Natural killer cell treated with Interleukin-12 subunit alpha and Interleukin-12 subunit beta and Interleukin-15 and Interleukin-18, amount 100 ng/mL, for 72 hours (primary cell): ENCODE measurements around the gene CDH13. TPM values are rescaled to one million over a fixed set of nuclear protein-coding genes. Genes with fewer than 3 reads are reported as not detected.
A peak's percentile ranks its signal among the peaks of the same experiment; 100 is the strongest.

ENCODE experiments used
- ATAC-seq, 2 donors: fragments of 150-1000 bp; cut with Tn5 transposase in 1 of 2; sonication (Bioruptor Pico), chemical (Tn5 transposase) in 1 of 2; 2 replicates each; pipeline ENCODE4 v1.10.0; 2021
- DNase-seq: peaks from one replicate; pipeline ENCODE4 v3.0.0; 2022; ENCODE audit warnings: low spot score
- H3K27ac Mint-ChIP-seq, 2 donors: 1 replicate in 1 of 2; 2 replicates in 1 of 2; pipeline ENCODE4 v1.8.0; 2022; ENCODE audit warnings: mixed read lengths in 2 of 2, mild to moderate bottlenecking in 1 of 2, moderate library complexity in 1 of 2
- H3K27me3 Mint-ChIP-seq, 2 donors: 1 replicate in 1 of 2; 2 replicates in 1 of 2; pipeline ENCODE4 v1.8.0; 2022; ENCODE audit warnings: mixed read lengths in 2 of 2
- H3K36me3 Mint-ChIP-seq: one replicate; pipeline ENCODE4 v1.8.0; 2022; ENCODE audit warnings: mixed read lengths
- H3K4me1 Mint-ChIP-seq, 2 donors: 1 replicate in 1 of 2; 2 replicates in 1 of 2; pipeline ENCODE4 v1.8.0; 2022; ENCODE audit warnings: low read depth in 2 of 2, mixed read lengths in 2 of 2, mild to moderate bottlenecking in 1 of 2
- H3K4me3 Mint-ChIP-seq: one replicate; pipeline ENCODE4 v1.8.0; 2022; ENCODE audit warnings: mixed read lengths
- H3K9me3 Mint-ChIP-seq: 2 replicates; pipeline ENCODE4 v1.8.0; 2022; ENCODE audit warnings: mixed read lengths
- total RNA-seq, 2 donors: library from RNA; stranded (reverse); gene quantifications; one replicate each; pipeline ENCODE4 v1.2.3, GENCODE V29; 2022

The CDH13 gene
- total RNA-seq, 2 donors from 2014 or later = not detected

DNA sequence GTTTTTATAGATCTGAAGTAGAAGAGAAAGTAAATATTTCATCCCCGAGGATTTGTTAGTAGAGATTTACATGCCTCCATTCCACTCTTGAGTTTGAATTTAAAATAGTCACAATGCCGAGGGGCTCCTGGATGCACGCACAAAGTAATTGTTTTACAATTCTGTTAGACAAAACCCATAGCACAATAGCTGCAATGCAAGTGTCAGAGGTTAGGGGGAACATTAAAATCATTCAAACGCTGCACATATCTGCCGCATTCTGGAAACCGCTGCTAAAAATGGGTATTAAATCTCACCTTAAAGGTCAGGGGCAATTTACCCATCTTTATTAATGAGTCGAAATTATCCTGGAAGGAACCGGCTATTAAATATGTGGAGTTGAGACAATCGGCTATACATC, 652.5 kb downstream of the CDH13 start:
- Mint-ChIP-seq H3K9me3 (no peaks in the 10 kb centered on the region), H3K4me1 (no peaks in the 10 kb centered on the region), H3K27me3 (peaks cover 8 to 24% of the 10 kb centered on the region in 2 donors), H3K4me3 (no peak overlapping the region), H3K36me3 (no peaks in the 10 kb centered on the region), H3K27ac (no peak overlapping the region)
- DNase-seq (no peak), ATAC-seq (no peak)

DNA sequence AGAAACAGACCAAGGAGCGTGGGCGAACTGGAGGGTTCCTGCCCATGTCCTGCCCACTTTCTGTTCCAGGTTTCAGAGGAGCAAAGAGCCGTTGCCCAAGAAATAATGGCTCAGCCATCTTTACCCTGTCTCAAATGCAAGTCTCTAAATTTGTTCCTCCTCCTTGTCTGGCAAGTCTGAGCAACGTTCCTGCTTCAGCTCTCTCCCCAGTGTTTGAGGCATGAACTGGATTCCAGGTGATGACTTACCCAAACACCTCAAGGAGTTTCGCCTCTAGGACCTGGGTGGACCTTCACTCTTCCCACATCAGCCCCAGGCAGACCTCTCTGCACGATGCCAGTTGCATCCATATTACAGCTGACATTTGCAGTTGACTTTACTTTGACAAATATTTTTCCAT, 659.2 kb downstream of the CDH13 start:
- Mint-ChIP-seq H3K27me3 (peaks cover 10 to 36% of the 10 kb centered on the region in 2 donors), H3K4me3 (no peak overlapping the region), H3K4me1 (no peaks in the 10 kb centered on the region), H3K9me3 (no peaks in the 10 kb centered on the region), H3K27ac (no peak overlapping the region), H3K36me3 (no peaks in the 10 kb centered on the region)
- ATAC-seq (no peak), DNase-seq (no peak)

GRCh38 chr16:83296505-83296904, 669.7 kb downstream of the CDH13 start:
- no peak overlapping the region for H3K27ac Mint-ChIP-seq
- no peaks in the 10 kb centered on the region for H3K9me3 Mint-ChIP-seq
- no peak for ATAC-seq
- no peak overlapping the region for H3K4me3 Mint-ChIP-seq
- no peak for DNase-seq
- H3K4me1 Mint-ChIP-seq = no peaks in the 10 kb centered on the region
- H3K27me3 Mint-ChIP-seq = peaks cover 10 to 55% of the 10 kb centered on the region in 2 donors
- no peaks in the 10 kb centered on the region for H3K36me3 Mint-ChIP-seq

DNA sequence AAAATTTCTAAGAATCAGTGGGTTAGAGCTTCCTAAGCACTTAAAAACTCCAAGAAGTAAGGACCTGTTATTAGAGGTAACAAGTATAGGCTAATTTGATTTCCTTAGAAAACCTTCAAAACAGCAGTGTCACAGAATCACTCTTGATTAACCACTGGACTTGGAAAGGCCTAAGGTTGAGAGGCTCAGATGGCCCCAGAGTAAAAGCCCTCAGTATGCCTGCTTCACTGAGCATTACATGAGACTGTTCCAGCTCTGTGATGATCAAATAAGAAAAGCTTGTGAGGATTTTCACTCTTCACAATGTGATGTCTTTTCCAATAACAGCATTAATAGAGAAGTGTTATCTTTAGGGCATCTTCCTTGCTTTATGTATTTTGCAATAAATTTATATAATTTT, 671.8 kb downstream of the CDH13 start:
- H3K4me3 Mint-ChIP-seq = no peak overlapping the region
- DNase-seq (no peak), ATAC-seq (peak in 1 of 2 donors; percentile 11)
- H3K36me3 Mint-ChIP-seq = no peaks in the 10 kb centered on the region
- H3K27ac Mint-ChIP-seq = no peak overlapping the region
- H3K9me3 Mint-ChIP-seq = no peaks in the 10 kb centered on the region
- H3K27me3 Mint-ChIP-seq = peaks cover 12 to 59% of the 10 kb centered on the region in 2 donors
- H3K4me1 Mint-ChIP-seq = no peaks in the 10 kb centered on the region

GRCh38 chr16:83300326-83300725, 673.6 kb downstream of the CDH13 start:
- no peak for DNase-seq
- Mint-ChIP-seq H3K27ac (no peak overlapping the region), H3K4me1 (no peaks in the 10 kb centered on the region), H3K27me3 (peaks cover 9 to 59% of the 10 kb centered on the region in 2 donors), H3K4me3 (no peak overlapping the region), H3K36me3 (no peaks in the 10 kb centered on the region), H3K9me3 (no peaks in the 10 kb centered on the region)
- ATAC-seq = no peak

GRCh38 chr16:83301971-83302370, 675.2 kb downstream of the CDH13 start:
- Mint-ChIP-seq H3K27ac (no peak overlapping the region), H3K4me3 (no peak overlapping the region), H3K27me3 (peaks cover 2 to 45% of the 10 kb centered on the region in 2 donors), H3K4me1 (no peaks in the 10 kb centered on the region), H3K36me3 (no peaks in the 10 kb centered on the region), H3K9me3 (no peaks in the 10 kb centered on the region)
- no peak for DNase-seq
- no peak for ATAC-seq

- ATAC-seq (no peak), DNase-seq (no peak)
- Mint-ChIP-seq H3K4me1 (no peaks in the 10 kb centered on the region), H3K4me3 (no peak overlapping the region), H3K27me3 (peaks cover 5 to 38% of the 10 kb centered on the region in 2 donors), H3K9me3 (no peaks in the 10 kb centered on the region), H3K27ac (no peak overlapping the region), H3K36me3 (no peaks in the 10 kb centered on the region)
Observed at GRCh38 chr16:83302853-83303252, 676.1 kb downstream of the CDH13 start.

DNA sequence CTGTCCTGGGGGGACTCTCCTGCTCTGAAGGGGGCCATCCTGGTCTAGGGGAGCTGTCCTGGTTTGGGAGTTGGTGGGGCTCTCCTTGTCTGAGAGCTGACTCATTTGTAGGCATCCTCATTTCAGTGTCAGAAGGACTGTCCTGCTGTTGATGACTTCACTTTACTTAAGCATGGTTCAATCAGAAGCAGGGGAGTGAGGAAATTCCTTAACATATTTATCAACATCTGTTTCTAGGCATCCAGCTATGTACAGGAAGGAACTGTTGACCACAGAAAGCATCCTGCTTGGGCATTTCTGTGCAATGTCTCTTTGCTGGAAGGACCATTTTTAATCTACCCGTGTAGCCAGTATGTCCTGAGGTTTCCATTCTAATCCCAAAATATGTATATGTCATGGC, 678.3 kb downstream of the CDH13 start:
- H3K27me3 Mint-ChIP-seq = peaks cover 14 to 44% of the 10 kb centered on the region in 2 donors
- no peaks in the 10 kb centered on the region for H3K9me3 Mint-ChIP-seq
- no peak overlapping the region for H3K27ac Mint-ChIP-seq

DNA sequence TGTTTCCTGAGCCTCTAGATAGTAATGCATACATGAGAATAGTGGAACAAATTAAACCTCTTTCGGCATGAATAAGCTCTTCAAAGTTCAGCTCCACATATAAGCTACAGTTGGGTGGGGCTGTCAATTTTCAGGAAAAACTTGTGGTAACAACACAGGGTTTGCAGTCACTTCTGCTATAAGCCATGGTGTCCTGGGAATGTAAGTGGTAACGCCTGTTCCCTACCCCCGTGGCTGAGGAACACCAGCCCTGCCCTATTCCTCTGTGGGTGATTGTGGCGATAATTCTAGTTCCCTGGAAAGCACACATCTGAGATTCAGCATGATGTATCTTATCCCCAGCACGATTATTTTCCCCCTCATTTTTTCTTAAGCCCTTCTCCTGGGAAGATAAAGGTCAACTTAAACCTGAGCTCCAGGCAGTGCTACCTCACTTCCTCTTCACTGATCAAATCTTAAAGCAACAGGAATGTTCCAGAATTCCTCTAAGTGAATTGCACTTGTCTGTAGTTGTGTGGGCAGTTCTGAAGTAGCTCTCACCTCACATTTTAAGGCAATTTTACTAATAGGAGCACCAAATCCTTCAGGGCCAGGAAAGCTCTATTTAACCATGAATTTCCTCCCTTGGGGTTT, 680.3 kb downstream of the CDH13 start:
- H3K36me3 Mint-ChIP-seq = no peaks in the 10 kb centered on the region
- no peaks in the 10 kb centered on the region for H3K9me3 Mint-ChIP-seq
- peaks cover 14 to 49% of the 10 kb centered on the region in 2 donors for H3K27me3 Mint-ChIP-seq
- no peaks in the 10 kb centered on the region for H3K4me1 Mint-ChIP-seq
- no peak overlapping the region for H3K27ac Mint-ChIP-seq
- no peak for ATAC-seq
- H3K4me3 Mint-ChIP-seq = no peak overlapping the region
- no peak for DNase-seq

More for the DNA sequence above, 678.3 kb downstream of the CDH13 start:
- Mint-ChIP-seq H3K4me1 (no peaks in the 10 kb centered on the region), H3K4me3 (no peak overlapping the region), H3K36me3 (no peaks in the 10 kb centered on the region)
- no peak for ATAC-seq
- no peak for DNase-seq

DNA sequence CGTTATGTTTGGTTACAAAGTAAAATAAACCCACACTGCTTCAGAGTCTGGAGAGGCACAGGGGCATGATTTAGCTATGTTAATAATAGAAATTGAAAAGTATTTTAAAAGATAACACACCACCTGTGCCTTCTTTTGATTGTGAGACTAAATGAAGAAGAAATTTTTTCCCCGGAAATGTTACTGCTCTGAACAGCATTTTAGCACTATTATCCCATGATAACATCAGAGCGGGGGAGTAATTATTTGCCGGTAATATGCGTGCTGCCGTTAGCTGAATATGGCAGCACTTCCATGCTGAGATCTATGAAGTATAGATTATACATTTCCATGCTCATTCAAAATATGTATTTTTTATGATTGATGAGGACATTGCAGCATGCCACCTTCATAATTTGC, 680.8 kb downstream of the CDH13 start:
- no peaks in the 10 kb centered on the region for H3K36me3 Mint-ChIP-seq
- no peaks in the 10 kb centered on the region for H3K4me1 Mint-ChIP-seq
- peaks cover 12 to 44% of the 10 kb centered on the region in 2 donors for H3K27me3 Mint-ChIP-seq
- H3K9me3 Mint-ChIP-seq = no peaks in the 10 kb centered on the region
- no peak for ATAC-seq
- DNase-seq = no peak
- H3K27ac Mint-ChIP-seq = no peak overlapping the region
- no peak overlapping the region for H3K4me3 Mint-ChIP-seq

GRCh38 chr16:83308414-83308813, 681.6 kb downstream of the CDH13 start:
- no peaks in the 10 kb centered on the region for H3K9me3 Mint-ChIP-seq
- DNase-seq (no peak), ATAC-seq (no peak)
- no peaks in the 10 kb centered on the region for H3K36me3 Mint-ChIP-seq
- peaks cover 12 to 35% of the 10 kb centered on the region in 2 donors for H3K27me3 Mint-ChIP-seq
- H3K27ac Mint-ChIP-seq = no peak overlapping the region
- no peak overlapping the region for H3K4me3 Mint-ChIP-seq
- H3K4me1 Mint-ChIP-seq = no peaks in the 10 kb centered on the region

DNA sequence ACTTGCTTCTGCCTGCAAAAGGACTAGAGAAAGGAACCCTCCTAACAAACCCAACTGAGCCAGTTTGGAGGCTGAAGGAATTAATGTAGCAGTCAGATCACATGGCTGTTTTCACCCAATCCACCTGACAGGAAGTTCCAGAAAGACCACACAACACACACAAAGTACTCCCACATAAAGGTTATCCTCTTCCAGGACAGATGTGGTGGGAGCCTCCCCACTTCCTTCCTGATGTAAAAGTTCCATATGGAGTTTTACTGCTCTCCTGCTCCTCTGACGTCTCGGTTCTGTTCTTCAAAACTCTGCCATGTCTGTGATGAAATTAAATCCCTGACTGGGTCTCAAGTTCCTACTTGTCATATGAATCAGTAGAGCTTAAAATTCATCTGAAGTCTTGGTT, 684.0 kb downstream of the CDH13 start:
- ATAC-seq = no peak
- DNase-seq = no peak
- Mint-ChIP-seq H3K27ac (no peak overlapping the region), H3K4me3 (no peak overlapping the region), H3K9me3 (no peaks in the 10 kb centered on the region), H3K36me3 (no peaks in the 10 kb centered on the region), H3K27me3 (peaks cover 14 to 26% of the 10 kb centered on the region in 2 donors), H3K4me1 (no peaks in the 10 kb centered on the region)

- Mint-ChIP-seq H3K27me3 (peaks cover 19 to 32% of the 10 kb centered on the region in 2 donors), H3K9me3 (no peaks in the 10 kb centered on the region), H3K27ac (no peak overlapping the region), H3K4me3 (no peak overlapping the region), H3K36me3 (no peaks in the 10 kb centered on the region), H3K4me1 (no peaks in the 10 kb centered on the region)
- DNase-seq (no peak), ATAC-seq (no peak)
Observed at GRCh38 chr16:83312015-83312717, 685.4 kb downstream of the CDH13 start.

GRCh38 chr16:83312718-83313245, 686.0 kb downstream of the CDH13 start:
- Mint-ChIP-seq H3K36me3 (no peaks in the 10 kb centered on the region), H3K4me1 (no peaks in the 10 kb centered on the region), H3K27me3 (peaks cover 17 to 32% of the 10 kb centered on the region in 2 donors), H3K27ac (no peak overlapping the region), H3K4me3 (no peak overlapping the region), H3K9me3 (no peaks in the 10 kb centered on the region)
- ATAC-seq (no peak), DNase-seq (no peak)
